Endothelial cell of umbilical vein (primary cell): ENCODE measurements around the gene RPRD1A. TPM values are rescaled to one million over a fixed set of nuclear protein-coding genes. Genes with fewer than 3 reads are reported as not detected.

ENCODE experiments used
- BruUV-seq: library from RNA; stranded (reverse); fragments of 400-500 nt; replicated peaks from 2 replicates; lab custom pipeline; 2021; lab: Mats Ljungman, UMichigan
- CTCF ChIA-PET: fragments of 300-600, 350-600 bp; sonication (Branson Sonifier 250); formaldehyde crosslinking; loops from one replicate; lab custom pipeline; 2021; ENCODE audit warnings: antibody characterized with exemption, inconsistent platforms; lab: Charles Lee
- POLR2A ChIA-PET: fragments of 300-600, 350-600 bp; sonication (Branson Sonifier 250); formaldehyde crosslinking; loops from one replicate; lab custom pipeline; 2021; ENCODE audit warnings: antibody characterized with exemption, inconsistent platforms; lab: Charles Lee
- DNase-seq: peaks from one replicate; pipeline ENCODE4 v3.0.0-alpha.2; 2011; ENCODE audit warnings: low read depth, low spot score
- FAIRE-seq: peaks from 2 replicates; lab custom pipeline; 2011; peaks lifted over from hg19 to GRCh38; lab: Jason Lieb, UNC
- H2AFZ ChIP-seq: 2 replicates; pipeline ENCODE4 v1.6.0; 2012; ENCODE audit warnings: low read depth, low read length, control low read depth, inconsistent platforms
- H3K27ac ChIP-seq: 2 replicates; pipeline ENCODE4 v1.5.1; 2011; ENCODE audit warnings: low read depth, mild to moderate bottlenecking, control low read depth, low read length, moderate library complexity; ENCODE audit not compliant: insufficient read depth
- H3K27me3 ChIP-seq, 2 experiments: 2 replicates each; pipeline versions ENCODE4 v1.6.0 to v1.6.1; 2011; ENCODE audit warnings: low read length in 2 of 2, mixed read lengths in 1 of 2; ENCODE audit not compliant: control insufficient read depth in 2 of 2, insufficient read depth in 2 of 2
- H3K36me3 ChIP-seq, 2 experiments: 2 replicates in 1 of 2; 3 replicates in 1 of 2; pipeline ENCODE4 v1.5.1; 2011; ENCODE audit warnings: low read length in 2 of 2, mild to moderate bottlenecking in 1 of 2, moderate library complexity in 1 of 2; ENCODE audit not compliant: control insufficient read depth in 2 of 2, insufficient read depth in 2 of 2; ENCODE audit errors: extremely low read depth in 1 of 2
- H3K4me1 ChIP-seq: 3 replicates; pipeline ENCODE4 v1.5.1; 2011; ENCODE audit warnings: mild to moderate bottlenecking, low read length; ENCODE audit not compliant: control insufficient read depth, insufficient read depth; ENCODE audit errors: extremely low read depth
- H3K4me2 ChIP-seq: 2 replicates; pipeline ENCODE4 v1.6.1; 2011; ENCODE audit warnings: low read length, control low read depth, mixed read lengths; ENCODE audit not compliant: insufficient read depth
- H3K4me3 ChIP-seq, 3 experiments: fragments of 200-600 bp in 1 of 3; sonication (generic), shearing (Covaris generic) in 1 of 3; replicated peaks in 1 of 3; 2 replicates each; pipeline ENCODE4 v1.5.1; 2011 to 2016; ENCODE audit warnings: control low read depth in 3 of 3, low read length in 3 of 3, mild to moderate bottlenecking in 2 of 3, inconsistent platforms in 1 of 3, low read depth in 1 of 3, moderate library complexity in 1 of 3; ENCODE audit not compliant: insufficient read depth in 1 of 3
- H3K79me2 ChIP-seq: 2 replicates; pipeline ENCODE4 v1.6.0; 2012; ENCODE audit warnings: low read length, inconsistent platforms; ENCODE audit not compliant: control insufficient read depth, insufficient read depth
- H3K9ac ChIP-seq: replicated peaks from 2 replicates; pipeline ENCODE3; 2011; ENCODE audit warnings: low read length, control low read depth; ENCODE audit not compliant: insufficient read depth; ENCODE audit errors: extremely low read depth
- H3K9me1 ChIP-seq: replicated peaks from 3 replicates; pipeline ENCODE4 v1.6.0; 2011; ENCODE audit warnings: mild to moderate bottlenecking, low read length; ENCODE audit not compliant: control insufficient read depth, insufficient read depth; ENCODE audit errors: extremely low read depth
- H3K9me3 ChIP-seq: replicated peaks from 2 replicates; pipeline ENCODE4 v1.5.1; 2012; ENCODE audit warnings: low read length, inconsistent platforms; ENCODE audit not compliant: control insufficient read depth, insufficient read depth
- H4K20me1 ChIP-seq: replicated peaks from 2 replicates; pipeline ENCODE3; 2011; ENCODE audit warnings: mild to moderate bottlenecking, low read length; ENCODE audit not compliant: control insufficient read depth, insufficient read depth; ENCODE audit errors: extremely low read depth
- CTCF ChIP-seq, 2 donors: IDR thresholded peaks; 1 replicate in 1 of 2; 2 replicates in 1 of 2; pipeline ENCODE4 v1.5.1; 2011; ENCODE audit warnings: low read length in 2 of 2, mild to moderate bottlenecking in 2 of 2, moderate library complexity in 2 of 2, control low read depth in 1 of 2, inconsistent platforms in 1 of 2, low read depth in 1 of 2; ENCODE audit not compliant: insufficient read depth in 1 of 2; ENCODE audit errors: extremely low read depth in 1 of 2
- EZH2 ChIP-seq: IDR thresholded peaks from 2 replicates; pipeline ENCODE4 v1.6.1; 2012; ENCODE audit warnings: borderline replicate concordance, low read depth, mild to moderate bottlenecking, moderate library complexity, low read length, inconsistent platforms; ENCODE audit not compliant: severe bottlenecking
- FOS ChIP-seq: IDR thresholded peaks from 2 replicates; pipeline ENCODE4 v1.6.1; 2011; ENCODE audit warnings: mild to moderate bottlenecking, low read length, moderate library complexity, borderline replicate concordance; ENCODE audit not compliant: insufficient read depth
- GATA2 ChIP-seq: IDR thresholded peaks from 2 replicates; pipeline ENCODE4 v1.7.0; 2011; ENCODE audit warnings: low read depth, mild to moderate bottlenecking, moderate library complexity, mixed read lengths, low read length; ENCODE audit not compliant: insufficient read length, insufficient read depth
- JUN ChIP-seq: IDR thresholded peaks from 2 replicates; pipeline ENCODE4 v1.6.1; 2011; ENCODE audit warnings: borderline replicate concordance, low read depth; ENCODE audit not compliant: insufficient read length, insufficient read depth
- MAX ChIP-seq: IDR thresholded peaks from 2 replicates; pipeline ENCODE4 v1.6.1; 2011; ENCODE audit not compliant: insufficient read depth, insufficient read length
- MYC ChIP-seq: IDR thresholded peaks from one replicate; pipeline ENCODE4 v1.6.1; 2011; ENCODE audit warnings: mild to moderate bottlenecking, low read depth, low read length
- POLR2A ChIP-seq: IDR thresholded peaks from 2 replicates; pipeline ENCODE4 v1.6.1; 2012; ENCODE audit warnings: low read depth, mild to moderate bottlenecking, control low read depth, low read length
- POLR2AphosphoS5 ChIP-seq: IDR thresholded peaks from 2 replicates; pipeline ENCODE4 v1.6.1; 2012; ENCODE audit warnings: low read depth, mild to moderate bottlenecking, control low read depth, low read length, moderate library complexity; ENCODE audit not compliant: insufficient read depth
- dilution Hi-C: fragments of 300-500 bp; cut with MboI; formaldehyde crosslinking; loops from one replicate; pipeline ENCODE4 v1.15.0; 2019; ENCODE audit warnings: low sequenced_read_pairs; ENCODE audit not compliant: extremely low pct_ligation_motif_present
- intact Hi-C: fragments of 100-400 bp; cut with micrococcal nuclease; formaldehyde crosslinking; loops from one replicate; pipeline ENCODE4 v1.10.0; 2022
- polyA plus RNA-seq, 4 experiments: library from polyadenylated mRNA; depleted of rRNA in 3 of 4; stranded (reverse) in 3 of 4; unstranded in 1 of 4; fragments of >200 nt; gene quantifications; 2 replicates each; pipeline versions ENCODE4 v1.2.1 to v1.2.3, GENCODE V29; 2011 to 2012; ENCODE audit warnings: missing spikeins in 1 of 4
- total RNA-seq: library from RNA; stranded (reverse); gene quantifications from 2 replicates; pipeline ENCODE4 v1.2.3, GENCODE V29; 2021

Gene RPRD1A
- total and polyA plus RNA-seq, 2 donors (not counting 3 experiments of a cell fraction or from before 2014, with no cell fraction given) = 13.5 to 50.7 TPM

- no peak for DNase-seq
- POLR2A ChIA-PET = no interaction called here
Observed at GRCh38 chr18:36012891-36013290, 54.5 kb downstream of the RPRD1A start.

More at GRCh38 chr18:36012891-36013290, 54.5 kb downstream of the RPRD1A start:
- Histone ChIP-seq H3K36me3 (no peaks in the 10 kb centered on the region), H2AFZ (no peak overlapping the region), H3K4me1 (no peaks in the 10 kb centered on the region), H4K20me1 (no peaks in the 10 kb centered on the region), H3K9ac (no peak overlapping the region), H3K9me1 (no peaks in the 10 kb centered on the region), H3K4me2 (no peak overlapping the region), H3K27ac (no peak overlapping the region), H3K9me3 (no peaks in the 10 kb centered on the region), H3K4me3 (no peak overlapping the region), H3K27me3 (no peaks in the 10 kb centered on the region), H3K79me2 (no peaks in the 10 kb centered on the region)
- CTCF ChIA-PET = no interaction called here
- intact Hi-C loops (loop anchor here (10.0 kb wide), 1 partner anchor 562 kb away; no protein-coding TSS in a partner anchor), dilution Hi-C loops (no loop called here)
- no TSS peak for BruUV-seq
- TF ChIP-seq GATA2 (no peak), MYC (no peak), CTCF (IDR thresholded peaks at IDR 0.05; ENCODE audit: extremely low read depth in 1 of 2, insufficient read depth in 1 of 2, low read depth in 1 of 2, low read length in 2 of 2) (no peak), JUN (no peak), POLR2AphosphoS5 (no peak), POLR2A (no peak), MAX (no peak), FOS (no peak), EZH2 (no peak)
- FAIRE-seq = no peak
